ENCODE measurements around the gene USP21.

- TF ChIP-seq POLR2AphosphoS5 (IDR thresholded peaks at IDR 0.05) (peak; percentile 25), POLR2A (IDR thresholded peaks at IDR 0.05) (no peak), EP300 (IDR thresholded peaks at IDR 0.05) (no peak)
- TF ChIP-seq, protein P1, sequence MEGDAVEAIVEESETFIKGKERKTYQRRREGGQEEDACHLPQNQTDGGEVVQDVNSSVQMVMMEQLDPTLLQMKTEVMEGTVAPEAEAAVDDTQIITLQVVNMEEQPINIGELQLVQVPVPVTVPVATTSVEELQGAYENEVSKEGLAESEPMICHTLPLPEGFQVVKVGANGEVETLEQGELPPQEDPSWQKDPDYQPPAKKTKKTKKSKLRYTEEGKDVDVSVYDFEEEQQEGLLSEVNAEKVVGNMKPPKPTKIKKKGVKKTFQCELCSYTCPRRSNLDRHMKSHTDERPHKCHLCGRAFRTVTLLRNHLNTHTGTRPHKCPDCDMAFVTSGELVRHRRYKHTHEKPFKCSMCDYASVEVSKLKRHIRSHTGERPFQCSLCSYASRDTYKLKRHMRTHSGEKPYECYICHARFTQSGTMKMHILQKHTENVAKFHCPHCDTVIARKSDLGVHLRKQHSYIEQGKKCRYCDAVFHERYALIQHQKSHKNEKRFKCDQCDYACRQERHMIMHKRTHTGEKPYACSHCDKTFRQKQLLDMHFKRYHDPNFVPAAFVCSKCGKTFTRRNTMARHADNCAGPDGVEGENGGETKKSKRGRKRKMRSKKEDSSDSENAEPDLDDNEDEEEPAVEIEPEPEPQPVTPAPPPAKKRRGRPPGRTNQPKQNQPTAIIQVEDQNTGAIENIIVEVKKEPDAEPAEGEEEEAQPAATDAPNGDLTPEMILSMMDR (IDR thresholded peaks at IDR 0.05) = no peak
These were observed 5.5 kb upstream of the USP21 start, which contains the start of gene UFC1 for GRCh38 chr1:161153682-161154337.
